MM.1S (cell line): Measurements from ENCODE around the gene CCDC138.

Experiments used
- CTCF ChIP-seq: fragments of 300-600 bp; sonication (generic); IDR thresholded peaks from 2 replicates; pipeline ENCODE4 v1.5.1; 2016; ENCODE audit warnings: antibody characterized with exemption, low read length, mixed read lengths
- EZH2 ChIP-seq: fragments of 300-600 bp; sonication (generic); optimal IDR thresholded peaks from 2 replicates; pipeline ENCODE3; 2017; ENCODE audit warnings: low read depth, mild to moderate bottlenecking, antibody characterized with exemption, low read length, mixed read lengths

GRCh38 chr2:108853421-108853820, 66.8 kb downstream of the CCDC138 start:
- TF ChIP-seq CTCF (no peak), EZH2 (no peak)
